Ishikawa (cell line): ENCODE data around the gene CRYBB1.

Source experiments
- EP300 ChIP-seq: IDR thresholded peaks from 2 replicates; pipeline ENCODE4 v1.6.1; 2012; ENCODE audit warnings: borderline replicate concordance
- NFIC ChIP-seq: IDR thresholded peaks from 2 replicates; pipeline ENCODE4 v1.6.1; 2012
- RAD21 ChIP-seq: IDR thresholded peaks from 2 replicates; pipeline ENCODE4 v1.6.1; 2012; ENCODE audit warnings: low read depth
- TAF1 ChIP-seq: IDR thresholded peaks from 2 replicates; pipeline ENCODE4 v1.6.1; 2012; ENCODE audit warnings: low read depth, mild to moderate bottlenecking
- TEAD4 ChIP-seq: IDR thresholded peaks from 2 replicates; pipeline ENCODE4 v1.6.1; 2012
- YY1 ChIP-seq: IDR thresholded peaks from 2 replicates; pipeline ENCODE4 v1.6.1; 2012; ENCODE audit warnings: low read depth
- TF ChIP-seq, protein P1 (sequence below): IDR thresholded peaks from 2 replicates; pipeline ENCODE4 v1.6.1; 2012; ENCODE audit warnings: low read depth, mild to moderate bottlenecking
- TF ChIP-seq, protein P2 (sequence below): IDR thresholded peaks from 2 replicates; pipeline ENCODE4 v1.6.1; 2012

DNA sequence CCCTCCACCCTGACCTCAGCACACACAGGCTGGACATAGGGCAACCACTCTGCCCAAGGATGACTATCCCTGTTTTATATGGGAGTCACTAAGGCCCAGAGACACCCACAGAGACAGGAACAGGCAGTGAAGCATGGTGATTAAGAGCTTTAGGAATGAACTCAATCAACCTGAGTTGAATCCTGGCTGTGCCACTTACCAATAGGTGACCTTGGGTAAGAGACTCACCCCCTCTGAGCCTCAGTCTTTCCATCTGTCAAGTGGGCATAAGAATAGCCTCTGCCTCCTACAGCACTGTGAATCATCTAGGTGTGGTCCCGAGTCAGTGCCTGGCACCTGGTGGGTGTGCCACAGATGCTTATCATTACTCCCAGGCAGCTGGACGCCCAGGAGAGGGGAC is 6.8 kb downstream of the CRYBB1 start:
- TF ChIP-seq EP300 (no peak), TEAD4 (no peak), NFIC (no peak), RAD21 (no peak), TAF1 (no peak), YY1 (no peak)
- TF ChIP-seq, protein P1, sequence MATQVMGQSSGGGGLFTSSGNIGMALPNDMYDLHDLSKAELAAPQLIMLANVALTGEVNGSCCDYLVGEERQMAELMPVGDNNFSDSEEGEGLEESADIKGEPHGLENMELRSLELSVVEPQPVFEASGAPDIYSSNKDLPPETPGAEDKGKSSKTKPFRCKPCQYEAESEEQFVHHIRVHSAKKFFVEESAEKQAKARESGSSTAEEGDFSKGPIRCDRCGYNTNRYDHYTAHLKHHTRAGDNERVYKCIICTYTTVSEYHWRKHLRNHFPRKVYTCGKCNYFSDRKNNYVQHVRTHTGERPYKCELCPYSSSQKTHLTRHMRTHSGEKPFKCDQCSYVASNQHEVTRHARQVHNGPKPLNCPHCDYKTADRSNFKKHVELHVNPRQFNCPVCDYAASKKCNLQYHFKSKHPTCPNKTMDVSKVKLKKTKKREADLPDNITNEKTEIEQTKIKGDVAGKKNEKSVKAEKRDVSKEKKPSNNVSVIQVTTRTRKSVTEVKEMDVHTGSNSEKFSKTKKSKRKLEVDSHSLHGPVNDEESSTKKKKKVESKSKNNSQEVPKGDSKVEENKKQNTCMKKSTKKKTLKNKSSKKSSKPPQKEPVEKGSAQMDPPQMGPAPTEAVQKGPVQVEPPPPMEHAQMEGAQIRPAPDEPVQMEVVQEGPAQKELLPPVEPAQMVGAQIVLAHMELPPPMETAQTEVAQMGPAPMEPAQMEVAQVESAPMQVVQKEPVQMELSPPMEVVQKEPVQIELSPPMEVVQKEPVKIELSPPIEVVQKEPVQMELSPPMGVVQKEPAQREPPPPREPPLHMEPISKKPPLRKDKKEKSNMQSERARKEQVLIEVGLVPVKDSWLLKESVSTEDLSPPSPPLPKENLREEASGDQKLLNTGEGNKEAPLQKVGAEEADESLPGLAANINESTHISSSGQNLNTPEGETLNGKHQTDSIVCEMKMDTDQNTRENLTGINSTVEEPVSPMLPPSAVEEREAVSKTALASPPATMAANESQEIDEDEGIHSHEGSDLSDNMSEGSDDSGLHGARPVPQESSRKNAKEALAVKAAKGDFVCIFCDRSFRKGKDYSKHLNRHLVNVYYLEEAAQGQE = no peak
- TF ChIP-seq, protein P2, sequence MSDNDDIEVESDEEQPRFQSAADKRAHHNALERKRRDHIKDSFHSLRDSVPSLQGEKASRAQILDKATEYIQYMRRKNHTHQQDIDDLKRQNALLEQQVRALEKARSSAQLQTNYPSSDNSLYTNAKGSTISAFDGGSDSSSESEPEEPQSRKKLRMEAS = no peak
